Measurements from ENCODE around the gene LRFN3.
"Not testable (repeated sequence)": the region's sequence is repeated elsewhere in the genome, so short reads cannot be mapped to it uniquely, and the experiment has no call there.

Gene LRFN3

GRCh38 chr19:35959040-35959967, 23.1 kb downstream of the LRFN3 start:
- TF ChIP-seq POLR2AphosphoS5 (IDR thresholded peaks at IDR 0.05; ENCODE audit: low read depth, low read length) (no peak), POLR2A (IDR thresholded peaks at IDR 0.05; ENCODE audit: low read depth, low read length) (no peak), TAF1 (IDR thresholded peaks at IDR 0.05; ENCODE audit: borderline replicate concordance, low read depth, low read length) (no peak)
- FAIRE-seq (no peak), DNase-seq (ENCODE audit: insufficient read length) (peak; percentile 55)

DNA sequence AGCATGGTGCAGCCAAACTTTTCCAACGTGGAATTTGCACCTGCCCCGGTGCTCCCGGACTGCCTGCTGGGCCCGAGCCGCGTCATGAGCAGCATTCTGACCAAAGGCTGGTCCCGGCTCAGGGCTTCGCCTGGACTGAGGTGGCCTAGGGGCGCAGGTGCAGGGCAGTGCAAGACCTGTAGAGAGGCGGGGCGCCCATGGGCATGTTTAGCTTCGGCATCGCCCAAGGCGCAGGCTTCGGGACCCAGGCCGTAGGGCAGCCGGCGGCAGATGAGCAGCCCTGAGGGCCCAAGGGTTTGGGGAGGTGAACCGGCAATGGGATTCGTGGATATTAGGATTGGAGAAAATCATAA, 23.8 kb downstream of the LRFN3 start:
- TF ChIP-seq POLR2AphosphoS5 (IDR thresholded peaks at IDR 0.05; ENCODE audit: low read depth, low read length), result no peak
- TF ChIP-seq POLR2A (IDR thresholded peaks at IDR 0.05; ENCODE audit: low read depth, low read length), result no peak
- TF ChIP-seq TAF1 (IDR thresholded peaks at IDR 0.05; ENCODE audit: borderline replicate concordance, low read depth, low read length), result no peak
- no peak for FAIRE-seq
- DNase-seq (ENCODE audit: insufficient read length), result no peak

GRCh38 chr19:35960432-35960972, 24.3 kb downstream of the LRFN3 start:
- DNase-seq (ENCODE audit: insufficient read length), result no peak
- TF ChIP-seq POLR2AphosphoS5 (IDR thresholded peaks at IDR 0.05; ENCODE audit: low read depth, low read length), result no peak
- TF ChIP-seq POLR2A (IDR thresholded peaks at IDR 0.05; ENCODE audit: low read depth, low read length), result no peak
- TF ChIP-seq TAF1 (IDR thresholded peaks at IDR 0.05; ENCODE audit: borderline replicate concordance, low read depth, low read length), result no peak
- FAIRE-seq, result no peak

GRCh38 chr19:35963514-35963913, 27.3 kb downstream of the LRFN3 start:
- DNase-seq (ENCODE audit: insufficient read length) (no peak), FAIRE-seq (no peak)
- TF ChIP-seq POLR2AphosphoS5 (IDR thresholded peaks at IDR 0.05; ENCODE audit: low read depth, low read length), result no peak

DNA sequence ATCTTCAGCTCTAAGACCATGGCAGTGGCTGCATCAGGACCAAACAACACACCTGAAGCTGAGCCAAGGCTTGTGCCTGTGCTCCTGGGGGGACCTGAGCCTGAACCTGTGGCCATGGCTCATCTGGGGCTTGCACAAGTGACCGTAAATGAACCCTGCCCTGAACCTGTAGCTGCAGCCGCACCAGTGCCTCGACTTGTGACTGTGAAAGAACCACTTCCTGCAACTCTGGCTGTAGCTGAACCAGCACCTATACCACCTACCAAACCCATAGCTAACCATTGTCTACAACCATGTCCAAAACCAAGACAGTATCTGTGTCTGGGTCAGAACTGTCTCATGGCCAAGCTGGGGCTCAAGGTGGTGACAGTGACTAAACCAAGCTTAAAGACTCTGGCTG, 30.6 kb downstream of the LRFN3 start:
- DNase-seq (ENCODE audit: insufficient read length) (no peak), FAIRE-seq (no peak)
- TF ChIP-seq POLR2AphosphoS5 (IDR thresholded peaks at IDR 0.05; ENCODE audit: low read depth, low read length) (no peak), TAF1 (IDR thresholded peaks at IDR 0.05; ENCODE audit: borderline replicate concordance, low read depth, low read length) (no peak), POLR2A (IDR thresholded peaks at IDR 0.05; ENCODE audit: low read depth, low read length) (no peak)

DNA sequence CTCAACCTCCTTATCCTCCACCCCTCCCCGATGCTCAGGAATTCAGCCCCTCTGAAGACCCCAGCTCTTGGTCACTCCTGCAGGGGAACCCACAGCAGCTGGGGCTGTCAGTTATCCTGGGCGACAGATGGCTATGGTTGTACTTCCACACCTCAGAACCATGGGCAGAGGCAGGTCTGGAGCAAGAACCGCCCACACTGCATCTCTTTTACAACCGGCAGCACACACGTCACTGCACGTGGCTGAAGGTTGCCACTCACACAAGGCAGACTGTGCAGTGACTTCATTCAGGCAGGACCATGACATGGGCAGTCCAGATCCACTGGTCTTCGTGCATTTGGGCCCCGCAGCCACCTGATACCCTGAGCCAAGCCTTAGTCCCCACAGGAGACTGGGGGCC, 37.3 kb downstream of the LRFN3 start:
- TF ChIP-seq POLR2A (IDR thresholded peaks at IDR 0.05; ENCODE audit: low read depth, low read length) (no peak), TAF1 (IDR thresholded peaks at IDR 0.05; ENCODE audit: borderline replicate concordance, low read depth, low read length) (no peak), POLR2AphosphoS5 (IDR thresholded peaks at IDR 0.05; ENCODE audit: low read depth, low read length) (no peak)
- DNase-seq (ENCODE audit: insufficient read length) (no peak), FAIRE-seq (no peak)

- no peak for TF ChIP-seq POLR2AphosphoS5 (IDR thresholded peaks at IDR 0.05; ENCODE audit: low read depth, low read length)
- no peak for TF ChIP-seq TAF1 (IDR thresholded peaks at IDR 0.05; ENCODE audit: borderline replicate concordance, low read depth, low read length)
- no peak for TF ChIP-seq POLR2A (IDR thresholded peaks at IDR 0.05; ENCODE audit: low read depth, low read length)
- FAIRE-seq (no peak), DNase-seq (ENCODE audit: insufficient read length) (no peak)
These were observed 39.5 kb downstream of the LRFN3 start for GRCh38 chr19:35975608-35976214.

GRCh38 chr19:35977446-35978222, 41.5 kb downstream of the LRFN3 start:
- no peak for FAIRE-seq
- no peak for DNase-seq (ENCODE audit: insufficient read length)
- TF ChIP-seq TAF1 (IDR thresholded peaks at IDR 0.05; ENCODE audit: borderline replicate concordance, low read depth, low read length) (no peak), POLR2A (IDR thresholded peaks at IDR 0.05; ENCODE audit: low read depth, low read length) (no peak), POLR2AphosphoS5 (IDR thresholded peaks at IDR 0.05; ENCODE audit: low read depth, low read length) (no peak)

GRCh38 chr19:35978271-35978670, 42.1 kb downstream of the LRFN3 start:
- no peak for TF ChIP-seq POLR2AphosphoS5 (IDR thresholded peaks at IDR 0.05; ENCODE audit: low read depth, low read length)
- FAIRE-seq (no peak), DNase-seq (ENCODE audit: insufficient read length) (no peak)

DNA sequence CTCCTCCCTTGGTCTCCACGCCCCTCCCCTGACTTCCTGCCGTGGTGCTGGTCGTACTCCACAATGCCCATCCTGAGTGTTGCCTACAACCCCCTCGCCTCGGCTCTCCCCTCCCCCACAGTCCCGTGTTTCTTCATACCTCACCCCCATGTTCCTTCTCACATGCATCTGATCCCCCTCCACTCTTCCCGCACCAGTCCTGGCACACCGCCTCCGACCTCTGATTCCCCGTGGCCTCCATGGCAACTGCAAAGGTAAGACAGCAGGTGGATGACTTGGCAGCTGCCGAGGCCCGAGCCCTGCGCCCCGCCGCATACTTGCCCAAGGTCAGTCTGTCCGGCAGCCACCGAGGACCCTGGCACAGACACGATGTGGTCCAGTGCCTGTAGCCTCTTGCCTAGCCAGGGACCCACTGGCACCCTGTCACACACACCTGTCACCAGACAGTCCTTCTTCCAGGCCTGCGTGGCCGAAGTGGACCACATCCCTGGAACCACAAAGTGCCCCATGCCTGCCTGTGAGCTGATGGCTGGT, 42.7 kb downstream of the LRFN3 start:
- TF ChIP-seq TAF1 (IDR thresholded peaks at IDR 0.05; ENCODE audit: borderline replicate concordance, low read depth, low read length), result no peak
- TF ChIP-seq POLR2AphosphoS5 (IDR thresholded peaks at IDR 0.05; ENCODE audit: low read depth, low read length), result no peak
- no peak for TF ChIP-seq POLR2A (IDR thresholded peaks at IDR 0.05; ENCODE audit: low read depth, low read length)
- FAIRE-seq (no peak), DNase-seq (ENCODE audit: insufficient read length) (no peak)

GRCh38 chr19:35980997-35981396, 44.8 kb downstream of the LRFN3 start:
- not testable (repeated sequence) for DNase-seq (ENCODE audit: insufficient read length); FAIRE-seq
